Body of pancreas (tissue), 4 donors: ENCODE measurements around the gene MICU1. TPM values are rescaled to one million over a fixed set of nuclear protein-coding genes. Genes with fewer than 3 reads are reported as not detected.

Source experiments
- ATAC-seq: fragments of 150-250 bp; one replicate; pipeline ENCODE4 v1.9.1; 2016
- DNase-seq, 4 donors: peaks; one replicate each; pipeline ENCODE4 v3.0.0-alpha.2; 2019
- H3K27ac ChIP-seq, 4 donors: fragments of 200-600 bp; sonication (generic); 1 replicate in 3 of 4; 2 replicates in 1 of 4; pipeline versions ENCODE4 v1.5.1 to v1.6.1; 2016 to 2019; ENCODE audit warnings: mild to moderate bottlenecking in 1 of 4, mixed read lengths in 1 of 4, moderate library complexity in 1 of 4
- H3K27me3 ChIP-seq, 2 donors: fragments of 200-600 bp; sonication (generic); one replicate each; pipeline ENCODE4 v1.6.0; 2016; ENCODE audit warnings: mild to moderate bottlenecking in 1 of 2
- H3K36me3 ChIP-seq, 2 donors: fragments of 200-600 bp; sonication (generic); replicated peaks in 1 of 2; 2 replicates each; pipeline ENCODE4 v1.5.1; 2016; ENCODE audit warnings: low read depth in 2 of 2; ENCODE audit not compliant: insufficient read depth in 1 of 2
- H3K4me1 ChIP-seq: fragments of 200-600 bp; sonication (generic); one replicate; pipeline ENCODE4 v1.6.0; 2016
- H3K4me3 ChIP-seq, 2 donors: fragments of 200-600 bp; sonication (generic); 1 replicate in 1 of 2; 2 replicates in 1 of 2; pipeline ENCODE4 v1.5.1; 2016 to 2019
- H3K9me3 ChIP-seq, 3 donors: fragments of 200-600 bp; sonication (generic); 1 replicate in 2 of 3; 2 replicates in 1 of 3; pipeline ENCODE4 v1.5.1; 2016
- POLR2A ChIP-seq, 3 donors: fragments of 450-650 bp; IDR thresholded peaks; one replicate each; pipeline ENCODE4 v1.6.1; 2016; ENCODE audit warnings: antibody characterized with exemption in 3 of 3, mild to moderate bottlenecking in 2 of 3
- WGBS, 2 donors: methylation state at CpG; one replicate each; pipeline ENCODE4 v1.1.5; 2017; 5-methylcytosine and 5-hydroxymethylcytosine counted together
- intact Hi-C: fragments of 100-400 bp; cut with DNase I; formaldehyde crosslinking; loops from one replicate; pipeline ENCODE4 v1.15.1; 2023
- total RNA-seq, 2 donors: library from RNA; depleted of rRNA; stranded (reverse); fragments of >200 nt; gene quantifications; one replicate each; pipeline ENCODE4 v1.1.0, GENCODE V29; 2016
- TF ChIP-seq, protein P1 (sequence below), 7 experiments: fragments of 450-650 bp in 4 of 7; fragments of 200-600 bp in 3 of 7; sonication (generic) in 3 of 7; IDR thresholded peaks; one replicate each; pipeline ENCODE4 v1.5.1; 2016 to 2019; ENCODE audit warnings: antibody characterized with exemption in 7 of 7

The MICU1 gene
- total RNA-seq, 2 donors from 2014 or later = 14.0 to 23.1 TPM

- Histone ChIP-seq H3K36me3 (no peaks in the 10 kb centered on the region), H3K9me3 (no peaks in the 10 kb centered on the region), H3K4me1 (peaks cover 67% of the 10 kb centered on the region), H3K27ac (peak overlapping the region; percentile 87 to 99 (median 96)), H3K27me3 (no peaks in the 10 kb centered on the region), H3K4me3 (no peak overlapping the region)
- TF ChIP-seq, protein P1, sequence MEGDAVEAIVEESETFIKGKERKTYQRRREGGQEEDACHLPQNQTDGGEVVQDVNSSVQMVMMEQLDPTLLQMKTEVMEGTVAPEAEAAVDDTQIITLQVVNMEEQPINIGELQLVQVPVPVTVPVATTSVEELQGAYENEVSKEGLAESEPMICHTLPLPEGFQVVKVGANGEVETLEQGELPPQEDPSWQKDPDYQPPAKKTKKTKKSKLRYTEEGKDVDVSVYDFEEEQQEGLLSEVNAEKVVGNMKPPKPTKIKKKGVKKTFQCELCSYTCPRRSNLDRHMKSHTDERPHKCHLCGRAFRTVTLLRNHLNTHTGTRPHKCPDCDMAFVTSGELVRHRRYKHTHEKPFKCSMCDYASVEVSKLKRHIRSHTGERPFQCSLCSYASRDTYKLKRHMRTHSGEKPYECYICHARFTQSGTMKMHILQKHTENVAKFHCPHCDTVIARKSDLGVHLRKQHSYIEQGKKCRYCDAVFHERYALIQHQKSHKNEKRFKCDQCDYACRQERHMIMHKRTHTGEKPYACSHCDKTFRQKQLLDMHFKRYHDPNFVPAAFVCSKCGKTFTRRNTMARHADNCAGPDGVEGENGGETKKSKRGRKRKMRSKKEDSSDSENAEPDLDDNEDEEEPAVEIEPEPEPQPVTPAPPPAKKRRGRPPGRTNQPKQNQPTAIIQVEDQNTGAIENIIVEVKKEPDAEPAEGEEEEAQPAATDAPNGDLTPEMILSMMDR (IDR thresholded peaks at IDR 0.05) = no peak
- TF ChIP-seq POLR2A (IDR thresholded peaks at IDR 0.05) = peak in 2 of 3 donors; percentile 48 to 59
- 56 to 62% methylated on average over 13 to 17 of the region's 18 CpGs for WGBS, 2 donors
- ATAC-seq = peak; percentile 38
- peak; percentile 90 to 95 (median 94) for DNase-seq
- intact Hi-C loops = loop anchor here (5.0 kb wide), 1 partner anchor 439 kb away; no protein-coding TSS in a partner anchor
Measured at GRCh38 chr10:72336259-72337038, 289.4 kb downstream of the MICU1 start.

DNA sequence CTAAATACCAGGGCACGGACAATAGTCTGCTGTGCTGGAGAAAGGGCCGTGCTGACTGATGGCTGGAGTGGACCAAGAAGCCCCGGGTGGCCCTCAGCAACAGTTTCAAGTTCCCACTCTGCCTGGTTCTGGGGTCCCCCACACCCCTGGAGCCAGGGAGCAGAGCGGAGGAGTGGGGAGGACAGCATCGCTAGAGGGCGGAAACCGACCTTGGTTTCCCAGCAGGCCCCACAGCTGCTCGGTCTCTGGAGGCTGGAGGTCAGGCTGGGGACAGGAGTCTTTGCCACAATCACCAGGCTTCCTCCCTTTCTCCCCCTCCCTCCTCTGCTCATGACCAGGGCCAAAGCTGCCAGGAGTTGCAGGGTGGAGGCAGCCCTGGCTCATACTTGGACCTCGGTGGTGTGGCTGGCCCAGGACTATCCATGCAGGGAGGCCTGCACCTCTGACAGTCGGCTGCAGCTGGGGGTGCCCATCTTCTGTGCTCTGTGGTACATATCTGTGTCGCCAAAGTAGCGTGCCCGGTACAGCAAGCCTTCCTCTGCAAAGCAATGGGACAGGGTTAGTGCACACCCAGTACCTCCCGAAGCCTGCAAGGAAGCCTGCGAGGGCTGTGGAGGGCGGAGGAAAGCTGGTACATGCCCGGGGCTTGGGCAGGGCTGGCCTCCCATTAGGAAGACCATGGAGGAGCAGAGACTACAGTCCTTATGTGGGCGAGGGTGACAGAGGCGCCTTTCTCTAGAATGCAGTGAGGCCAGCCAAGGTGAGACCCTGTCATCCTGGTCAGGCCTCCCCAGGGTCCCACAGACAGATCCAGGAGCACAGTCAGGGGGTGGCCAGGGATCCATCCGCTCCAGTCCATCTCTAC is 290.3 kb downstream of the MICU1 start:
- DNase-seq (peak; percentile 80 to 90 (median 86)), ATAC-seq (peak; percentile 39)
- intact Hi-C loops = loop anchor here (5.0 kb wide), 1 partner anchor 438 kb away; no protein-coding TSS in a partner anchor
- Histone ChIP-seq H3K9me3 (no peaks in the 10 kb centered on the region), H3K27ac (peak overlapping the region; percentile 87 to 99 (median 96)), H3K4me3 (no peak overlapping the region), H3K4me1 (peaks cover 74% of the 10 kb centered on the region), H3K36me3 (no peaks in the 10 kb centered on the region), H3K27me3 (no peaks in the 10 kb centered on the region)
- WGBS, 2 donors = 52 to 53% methylated on average over 3 to 20 of the region's 20 CpGs
- TF ChIP-seq, protein P1 (IDR thresholded peaks at IDR 0.05) = peak in 3 of 7 experiments; percentile 19 to 37 (median 30)
- no peak for TF ChIP-seq POLR2A (IDR thresholded peaks at IDR 0.05)

DNA sequence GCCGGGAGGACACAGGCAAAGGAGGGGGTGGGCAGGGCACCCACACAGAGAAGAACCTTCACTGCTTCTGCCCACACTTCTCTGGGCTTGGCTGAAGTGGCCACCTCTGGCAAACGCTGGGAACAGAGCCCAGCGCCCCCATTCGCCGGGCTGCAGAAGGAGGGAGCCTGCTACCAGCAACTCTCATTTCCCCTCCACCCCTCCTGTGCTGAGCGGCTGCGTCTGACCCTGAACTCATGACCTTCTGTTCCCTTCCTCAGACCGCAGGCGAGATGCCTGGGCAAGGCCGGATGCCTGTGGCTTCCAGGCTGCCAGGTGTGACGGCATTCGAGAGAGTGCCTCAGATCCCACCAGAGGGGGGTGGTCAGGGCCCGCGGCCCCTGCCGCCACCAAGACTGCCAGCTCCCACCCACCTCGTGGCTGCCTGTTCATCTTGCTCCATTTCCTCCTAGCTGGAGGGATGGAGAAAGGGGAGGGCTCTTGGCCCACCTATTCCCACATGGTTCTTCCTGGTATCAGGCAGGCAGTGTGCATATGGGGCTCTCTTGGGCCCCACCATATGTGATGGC is 291.0 kb downstream of the MICU1 start:
- peak; percentile 38 for ATAC-seq
- TF ChIP-seq POLR2A (IDR thresholded peaks at IDR 0.05) = peak; percentile 18 to 55 (median 27)
- TF ChIP-seq, protein P1 (IDR thresholded peaks at IDR 0.05) = no peak
- no peaks in the 10 kb centered on the region for H3K27me3 ChIP-seq
- H3K4me3 ChIP-seq = no peak overlapping the region
- WGBS, 2 donors = 15 to 16% methylated on average over 14 to 16 of the region's 16 CpGs
- no peaks in the 10 kb centered on the region for H3K9me3 ChIP-seq
- intact Hi-C loops = loop anchor here (5.0 kb wide), 1 partner anchor 438 kb away; no protein-coding TSS in a partner anchor
- no peaks in the 10 kb centered on the region for H3K36me3 ChIP-seq
- peak overlapping the region; percentile 87 to 99 (median 96) for H3K27ac ChIP-seq
- peak; percentile 88 to 96 (median 92) for DNase-seq
- peaks cover 77% of the 10 kb centered on the region for H3K4me1 ChIP-seq

GRCh38 chr10:72334196-72334824 is 291.6 kb downstream of the MICU1 start:
- Histone ChIP-seq H3K36me3 (no peaks in the 10 kb centered on the region), H3K4me3 (no peak overlapping the region), H3K27ac (peak overlapping the region; percentile 87 to 99 (median 96)), H3K9me3 (no peaks in the 10 kb centered on the region), H3K27me3 (no peaks in the 10 kb centered on the region), H3K4me1 (peaks cover 83% of the 10 kb centered on the region)
- DNase-seq (peak; percentile 63 to 69 (median 65)), ATAC-seq (no peak)
- 56 to 65% methylated on average over 17 of the region's 17 CpGs for WGBS, 2 donors
- TF ChIP-seq, protein P1 (IDR thresholded peaks at IDR 0.05) = no peak
- no peak for TF ChIP-seq POLR2A (IDR thresholded peaks at IDR 0.05)
- intact Hi-C loops = no loop called here
